Measurements from ENCODE around the gene CFAP46. TPM values are rescaled to one million over a fixed set of nuclear protein-coding genes. Genes with fewer than 3 reads are reported as not detected.

The CFAP46 gene
- total RNA-seq (2022) (not detected in 2 replicates), Bru-seq, nascent RNA (percentile 4 among the genes with signal in this experiment), BruChase-seq, experiment 1, labeled RNA remaining after a 6-hour chase (percentile 2 among the genes with signal in this experiment), BruChase-seq, experiment 2, labeled RNA remaining after a 2-hour chase (percentile 5 among the genes with signal in this experiment)
- long read RNA-seq, partial matches to known transcripts, result 0 of 1 reads
- long read RNA-seq, other reads (novel, unspliced or antisense), result 0 of 1 reads

- peaks cover 58% of the 10 kb centered on the region for H3K27me3 Mint-ChIP-seq (ENCODE audit: unreplicated experiment)
- TF ChIP-seq CTCF (IDR thresholded peaks at IDR 0.05; ENCODE audit: unreplicated experiment), result no peak
- H3K9me3 Mint-ChIP-seq (ENCODE audit: low read depth, unreplicated experiment), result no peaks in the 10 kb centered on the region
- intact Hi-C loops (cut with micrococcal nuclease; ENCODE audit: unreplicated experiment), result no loop called here
- H3K4me1 Mint-ChIP-seq (ENCODE audit: low read depth, unreplicated experiment), result no peaks in the 10 kb centered on the region
- no peaks in the 10 kb centered on the region for H3K36me3 Mint-ChIP-seq (ENCODE audit: insufficient read depth, unreplicated experiment)
- no TSS peak for BruUV-seq (replicated peaks)
- no peak within 1 kb of the TSS for H3K27ac Mint-ChIP-seq (ENCODE audit: unreplicated experiment)
- DNase-seq, result peak; percentile 61
- CTCF ChIA-PET, result no interaction called here
- peak within 1 kb of the TSS; percentile 61 for H3K4me3 Mint-ChIP-seq (ENCODE audit: low read depth, unreplicated experiment)
Measured at GRCh38 chr10:132942101-132943057, at the start of gene CFAP46. CFAP46 (minus strand) TSS chr10:132942570; CDS start chr10:132942484, 86 bp downstream.

DNA sequence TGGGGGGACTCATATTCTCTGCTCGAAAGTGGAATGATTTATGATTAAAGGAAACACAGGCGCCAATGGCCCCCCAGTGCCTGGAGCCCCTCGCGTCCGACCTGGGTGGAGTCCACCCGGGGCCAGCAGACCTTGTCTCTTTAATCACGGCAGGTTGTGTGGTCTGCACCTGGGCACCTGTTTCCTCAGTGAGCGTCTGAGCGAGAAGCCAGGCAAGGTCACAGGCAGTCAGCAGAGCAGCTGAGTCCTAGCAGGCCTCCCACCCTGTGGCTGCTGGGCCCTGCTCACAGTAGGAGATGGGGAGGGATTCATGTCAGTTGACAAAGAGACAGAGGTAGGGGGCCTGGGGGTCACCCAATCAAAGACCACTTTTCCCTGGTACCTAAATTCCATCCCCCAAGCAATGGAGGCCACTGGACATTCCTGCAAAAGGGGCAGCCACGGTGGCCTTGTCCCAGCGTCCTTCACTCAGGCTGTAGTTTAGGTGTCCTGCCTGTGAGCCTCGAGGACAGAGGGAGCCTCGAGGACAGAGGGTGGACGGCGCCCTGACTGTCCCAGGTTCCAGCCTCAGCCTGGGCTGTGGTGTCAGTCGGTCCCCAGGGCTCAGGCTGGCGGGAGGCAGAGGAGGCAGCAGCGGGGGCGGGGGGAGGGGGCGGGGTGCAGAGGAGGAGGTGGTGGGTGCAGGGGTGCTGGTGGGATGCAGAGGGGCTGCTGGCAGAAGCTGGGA lies 49.5 kb upstream of the CFAP46 start:
- no peak for TF ChIP-seq CTCF (IDR thresholded peaks at IDR 0.05; ENCODE audit: unreplicated experiment)
- BruUV-seq (replicated peaks), result no TSS peak

DNA sequence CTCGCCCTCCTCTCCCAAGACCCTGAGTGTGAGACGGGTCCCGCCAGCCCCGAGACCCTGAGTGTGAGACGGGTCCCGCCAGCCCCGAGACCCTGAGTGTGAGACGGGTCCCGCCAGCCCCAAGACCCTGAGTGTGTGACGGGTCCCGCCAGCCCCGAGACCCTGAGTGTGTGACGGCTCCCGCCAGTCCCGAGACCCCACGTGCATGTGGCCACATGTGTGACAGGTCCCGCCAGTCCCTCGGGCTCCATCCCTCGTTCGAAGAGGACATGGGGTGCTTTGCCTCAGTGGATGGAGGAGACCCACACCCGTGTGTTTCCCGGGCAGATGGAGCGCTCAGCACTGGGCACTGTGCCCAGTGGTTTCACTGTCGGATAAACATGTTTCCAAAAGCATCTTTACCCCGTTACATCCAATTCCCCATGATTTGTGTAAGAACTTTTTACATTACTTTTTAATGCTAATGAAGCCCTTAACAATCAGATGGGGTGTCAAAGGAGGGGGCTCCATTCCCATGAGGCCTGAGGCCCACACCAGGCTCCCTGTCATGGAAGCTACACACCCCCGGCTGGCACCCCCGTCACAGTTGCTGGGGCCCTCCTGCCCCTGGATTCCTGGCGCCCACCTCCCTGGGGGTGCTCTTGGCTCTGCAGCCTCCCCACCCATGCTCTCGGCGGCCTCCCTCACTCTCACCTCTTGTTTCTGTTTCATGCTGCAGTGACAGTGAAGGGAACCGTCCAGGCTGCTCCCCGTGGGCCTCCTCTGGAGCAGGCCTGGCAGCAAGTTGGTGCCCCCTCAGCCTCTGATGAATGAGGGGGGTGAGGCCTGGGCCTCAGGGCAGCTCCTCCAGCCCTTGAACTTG lies 48.5 kb upstream of the CFAP46 start:
- Mint-ChIP-seq H3K27me3 (ENCODE audit: unreplicated experiment) (peaks cover 13% of the 10 kb centered on the region), H3K36me3 (ENCODE audit: insufficient read depth, unreplicated experiment) (no peaks in the 10 kb centered on the region), H3K9me3 (ENCODE audit: low read depth, unreplicated experiment) (no peaks in the 10 kb centered on the region), H3K4me1 (ENCODE audit: low read depth, unreplicated experiment) (no peaks in the 10 kb centered on the region), H3K27ac (ENCODE audit: unreplicated experiment) (no peak overlapping the region), H3K4me3 (ENCODE audit: low read depth, unreplicated experiment) (no peak overlapping the region)
- CTCF ChIA-PET, result no interaction called here
- BruUV-seq (replicated peaks), result no TSS peak
- DNase-seq, result no peak
- intact Hi-C loops (cut with micrococcal nuclease; ENCODE audit: unreplicated experiment), result no loop called here
- no peak for TF ChIP-seq CTCF (IDR thresholded peaks at IDR 0.05; ENCODE audit: unreplicated experiment)

More for the DNA sequence above, 49.5 kb upstream of the CFAP46 start:
- H3K9me3 Mint-ChIP-seq (ENCODE audit: low read depth, unreplicated experiment), result no peaks in the 10 kb centered on the region
- no peak overlapping the region for H3K27ac Mint-ChIP-seq (ENCODE audit: unreplicated experiment)
- no peaks in the 10 kb centered on the region for H3K4me1 Mint-ChIP-seq (ENCODE audit: low read depth, unreplicated experiment)
- no peak for DNase-seq
- CTCF ChIA-PET, result no interaction called here
- no peak overlapping the region for H3K4me3 Mint-ChIP-seq (ENCODE audit: low read depth, unreplicated experiment)
- no peaks in the 10 kb centered on the region for H3K36me3 Mint-ChIP-seq (ENCODE audit: insufficient read depth, unreplicated experiment)
- intact Hi-C loops (cut with micrococcal nuclease; ENCODE audit: unreplicated experiment), result no loop called here
- peaks cover 11% of the 10 kb centered on the region for H3K27me3 Mint-ChIP-seq (ENCODE audit: unreplicated experiment)

Data from Calu3 (cell line).